ENCODE measurements around the gene CDC42BPB.

The CDC42BPB gene

GRCh38 chr14:102964152-102964730 is 93.1 kb downstream of the CDC42BPB start:
- no peak for DNase-seq

GRCh38 chr14:102962111-102962627 is 95.2 kb downstream of the CDC42BPB start:
- no peak for DNase-seq

GRCh38 chr14:102958461-102958860 is 98.9 kb downstream of the CDC42BPB start:
- no peak for DNase-seq

GRCh38 chr14:102957222-102957621 is 100.1 kb downstream of the CDC42BPB start:
- DNase-seq: no peak

GRCh38 chr14:102955636-102956408 is 101.5 kb downstream of the CDC42BPB start:
- DNase-seq: no peak

GRCh38 chr14:102954081-102954789 is 103.1 kb downstream of the CDC42BPB start:
- DNase-seq: no peak

- DNase-seq: no peak
These were observed 104.2 kb downstream of the CDC42BPB start for GRCh38 chr14:102953100-102953499.

- DNase-seq: no peak
These were observed 105.1 kb downstream of the CDC42BPB start for GRCh38 chr14:102952276-102952675.

- no peak for DNase-seq
These were observed 105.5 kb downstream of the CDC42BPB start for GRCh38 chr14:102951799-102952198.

GRCh38 chr14:102951034-102951433 is 106.3 kb downstream of the CDC42BPB start:
- DNase-seq: peak in 11 of 14 donors; percentile 39 to 83 (median 70)

GRCh38 chr14:102949801-102950451 is 107.4 kb downstream of the CDC42BPB start:
- peak in 12 of 14 donors; percentile 26 to 83 (median 46) for DNase-seq

- peak in 2 of 14 donors; percentile 12 to 42 for DNase-seq
These were observed 108.1 kb downstream of the CDC42BPB start for GRCh38 chr14:102949062-102949800.

- DNase-seq: no peak
These were observed 108.7 kb downstream of the CDC42BPB start for GRCh38 chr14:102948698-102949061.

GRCh38 chr14:102947321-102948103 is 109.8 kb downstream of the CDC42BPB start:
- DNase-seq: no peak

GRCh38 chr14:102945346-102946130 is 111.8 kb downstream of the CDC42BPB start:
- DNase-seq: no peak

- no peak for DNase-seq
These were observed 112.7 kb downstream of the CDC42BPB start for GRCh38 chr14:102944448-102945330.

GRCh38 chr14:102943979-102944378 is 113.4 kb downstream of the CDC42BPB start:
- no peak for DNase-seq

GRCh38 chr14:102943454-102943853 is 113.9 kb downstream of the CDC42BPB start:
- no peak for DNase-seq

- DNase-seq: no peak
These were observed 115.3 kb downstream of the CDC42BPB start for GRCh38 chr14:102942069-102942468.

Data from C1 segment of cervical spinal cord (tissue), 14 donors.